AG09309 (cell line): ENCODE measurements around the gene PALMD.

Experiments
- DNase-seq: peaks from one replicate; pipeline ENCODE4 v3.0.0-alpha.2; 2010; ENCODE audit warnings: low read depth
- H3K4me3 ChIP-seq: 2 replicates; pipeline ENCODE4 v1.5.1; 2011; ENCODE audit warnings: mild to moderate bottlenecking, low read depth, low read length, moderate library complexity; ENCODE audit not compliant: control insufficient read depth
- CTCF ChIP-seq: IDR thresholded peaks from 2 replicates; pipeline ENCODE4 v1.5.1; 2011; ENCODE audit warnings: mild to moderate bottlenecking, low read depth, low read length, inconsistent platforms; ENCODE audit not compliant: insufficient read depth, control insufficient read depth; ENCODE audit errors: missing control alignments

The PALMD gene

GRCh38 chr1:99650773-99651437 is 5.0 kb downstream of the PALMD start:
- no peak for DNase-seq
- no peak for TF ChIP-seq CTCF
- H3K4me3 ChIP-seq, result no peak overlapping the region

GRCh38 chr1:99652881-99653281 is 7.0 kb downstream of the PALMD start:
- no peak overlapping the region for H3K4me3 ChIP-seq
- DNase-seq, result no peak
- no peak for TF ChIP-seq CTCF

GRCh38 chr1:99655376-99655775 is 9.5 kb downstream of the PALMD start:
- H3K4me3 ChIP-seq, result no peak overlapping the region
- no peak for TF ChIP-seq CTCF

GRCh38 chr1:99656701-99657100 is 10.8 kb downstream of the PALMD start:
- no peak for DNase-seq
- TF ChIP-seq CTCF, result no peak

More at GRCh38 chr1:99655376-99655775, 9.5 kb downstream of the PALMD start:
- DNase-seq, result no peak

GRCh38 chr1:99657213-99658030 is 11.5 kb downstream of the PALMD start:
- no peak for DNase-seq
- TF ChIP-seq CTCF, result no peak

More at GRCh38 chr1:99656701-99657100, 10.8 kb downstream of the PALMD start:
- no peak overlapping the region for H3K4me3 ChIP-seq

GRCh38 chr1:99658031-99658290 is 12.0 kb downstream of the PALMD start:
- H3K4me3 ChIP-seq, result no peak overlapping the region
- no peak for DNase-seq

More at GRCh38 chr1:99657213-99658030, 11.5 kb downstream of the PALMD start:
- H3K4me3 ChIP-seq, result no peak overlapping the region

More at GRCh38 chr1:99658031-99658290, 12.0 kb downstream of the PALMD start:
- no peak for TF ChIP-seq CTCF
